Measurements from ENCODE around the gene DNHD1. TPM values are rescaled to one million over a fixed set of nuclear protein-coding genes. Genes with fewer than 3 reads are reported as not detected.

Gene DNHD1
- total and polyA plus RNA-seq, 9 of the 15 experiments (the other 6 are each of a cell fraction or from before 2014, with no cell fraction given) = 0.82 to 9.7 (median 3.8) TPM

- TF ChIP-seq RAD21 (CRISPR knock-in tag; conservative IDR thresholded peaks at IDR 0.05 in 1 of 2, IDR thresholded peaks at IDR 0.05 in 1 of 2) (no peak), KDM2B (CRISPR knock-in tag; IDR thresholded peaks at IDR 0.05) (no peak), ZNF217 (CRISPR knock-in tag; IDR thresholded peaks at IDR 0.05) (no peak), ZNF518B (CRISPR knock-in tag; IDR thresholded peaks at IDR 0.05) (no peak), KLF10 (CRISPR knock-in tag; IDR thresholded peaks at IDR 0.05) (no peak), ZNF707 (CRISPR knock-in tag; conservative IDR thresholded peaks at IDR 0.05) (no peak), SAFB2 (IDR thresholded peaks at IDR 0.05; ENCODE audit: borderline replicate concordance, low read depth, low read length, severe bottlenecking) (no peak), ARID2 (IDR thresholded peaks at IDR 0.05) (no peak), CHCHD3 (CRISPR knock-in tag; IDR thresholded peaks at IDR 0.05) (no peak)
Observed at GRCh38 chr11:6485661-6486060, 11.4 kb upstream of the DNHD1 start (continued).
